Measurements from ENCODE around the gene PRSS57. TPM values are rescaled to one million over a fixed set of nuclear protein-coding genes. Genes with fewer than 3 reads are reported as not detected.

Gene PRSS57
- total RNA-seq, 2 experiments from 2014 or later: not detected

GRCh38 chr19:677601-678436, 17.4 kb downstream of the PRSS57 start:
- Mint-ChIP-seq H3K9me3 (no peaks in the 10 kb centered on the region), H3K4me1 (ENCODE audit: low read depth) (peaks cover 5% of the 10 kb centered on the region), H3K36me3 (ENCODE audit: low read depth) (no peaks in the 10 kb centered on the region), H3K4me3 (peak overlapping the region; percentile 68), H3K27ac (no peak overlapping the region), H3K27me3 (peaks cover 20% of the 10 kb centered on the region)
- Histone ChIP-seq H3K27ac (ENCODE audit: low read depth in 1 of 2, low read length in 2 of 2) (no peak overlapping the region), H3K9me3 (ENCODE audit: control insufficient read depth in 1 of 2, insufficient read depth in 1 of 2, low read length in 2 of 2) (peaks cover 0 to 28% of the 10 kb centered on the region in 2 experiments), H3K4me1 (ENCODE audit: insufficient read depth, low read length) (peaks cover 40% of the 10 kb centered on the region), H3K36me3 (ENCODE audit: insufficient read depth, low read length) (no peaks in the 10 kb centered on the region), H3K4me3 (ENCODE audit: low read length) (no peak overlapping the region), H3K27me3 (ENCODE audit: control insufficient read depth in 1 of 2, insufficient read depth in 2 of 2, low read length in 2 of 2) (peaks cover 25 to 32% of the 10 kb centered on the region in 2 experiments)
- POLR2A ChIA-PET: interaction anchor here (4.4 kb wide), 1 partner anchor 15 kb away, joined by 45 read pairs; the partner anchor contains the start of gene RNF126
- CTCF ChIA-PET: interaction anchor here (1.3 kb wide), 1 partner anchor 93 kb away, joined by 3 read pairs; no protein-coding TSS in a partner anchor
- intact Hi-C loops (cut with DNase I, micrococcal nuclease): no loop called here
- peak in 1 of 14 experiments; percentile 41 for DNase-seq
- no peak for ATAC-seq (ENCODE audit: poor library complexity)
- no peak for TF ChIP-seq CTCF (IDR thresholded peaks at IDR 0.05)

- TF ChIP-seq CTCF (IDR thresholded peaks at IDR 0.05): no peak
- H3K4me3 ChIP-seq (ENCODE audit: low read length): no peak overlapping the region
- Mint-ChIP-seq H3K4me1 (ENCODE audit: low read depth) (peaks cover 5% of the 10 kb centered on the region), H3K27me3 (peaks cover 20% of the 10 kb centered on the region), H3K27ac (no peak overlapping the region), H3K36me3 (ENCODE audit: low read depth) (no peaks in the 10 kb centered on the region), H3K4me3 (no peak overlapping the region), H3K9me3 (no peaks in the 10 kb centered on the region)
- H3K36me3 ChIP-seq (ENCODE audit: insufficient read depth, low read length): no peaks in the 10 kb centered on the region
- POLR2A ChIA-PET: interaction anchor here (4.4 kb wide), 1 partner anchor 14 kb away, joined by 45 read pairs; the partner anchor contains the start of gene RNF126
- peak in 1 of 14 experiments; percentile 45 for DNase-seq
- H3K27ac ChIP-seq (ENCODE audit: low read depth in 1 of 2, low read length in 2 of 2): no peak overlapping the region
- no peak for ATAC-seq (ENCODE audit: poor library complexity)
- CTCF ChIA-PET: interaction anchor here (1.3 kb wide), 1 partner anchor 93 kb away, joined by 3 read pairs; no protein-coding TSS in a partner anchor
- intact Hi-C loops (cut with DNase I, micrococcal nuclease): no loop called here
- peaks cover 25 to 32% of the 10 kb centered on the region in 2 experiments for H3K27me3 ChIP-seq (ENCODE audit: control insufficient read depth in 1 of 2, insufficient read depth in 2 of 2, low read length in 2 of 2)
- H3K9me3 ChIP-seq (ENCODE audit: control insufficient read depth in 1 of 2, insufficient read depth in 1 of 2, low read length in 2 of 2): peaks cover 0 to 22% of the 10 kb centered on the region in 2 experiments
- H3K4me1 ChIP-seq (ENCODE audit: insufficient read depth, low read length): peaks cover 40% of the 10 kb centered on the region
Observed at GRCh38 chr19:677201-677600, 18.1 kb downstream of the PRSS57 start.

- H3K27me3 ChIP-seq (ENCODE audit: control insufficient read depth in 1 of 2, insufficient read depth in 2 of 2, low read length in 2 of 2): peaks cover 27 to 32% of the 10 kb centered on the region in 2 experiments
- TF ChIP-seq CTCF (IDR thresholded peaks at IDR 0.05): no peak
- DNase-seq (no peak), ATAC-seq (ENCODE audit: poor library complexity) (no peak)
- H3K4me3 ChIP-seq (ENCODE audit: low read length): no peak within 1 kb of the TSS
- H3K9me3 ChIP-seq (ENCODE audit: control insufficient read depth in 1 of 2, insufficient read depth in 1 of 2, low read length in 2 of 2): peaks cover 0 to 21% of the 10 kb centered on the region in 2 experiments
- Mint-ChIP-seq H3K27ac (no peak within 1 kb of the TSS), H3K36me3 (ENCODE audit: low read depth) (no peaks in the 10 kb centered on the region), H3K4me1 (ENCODE audit: low read depth) (peaks cover 5% of the 10 kb centered on the region), H3K9me3 (no peaks in the 10 kb centered on the region), H3K4me3 (peak within 1 kb of the TSS; percentile 63), H3K27me3 (peaks cover 20% of the 10 kb centered on the region)
- H3K36me3 ChIP-seq (ENCODE audit: insufficient read depth, low read length): no peaks in the 10 kb centered on the region
- ChIA-PET POLR2A (no interaction called here), CTCF (interaction anchor here (1.3 kb wide), 1 partner anchor 92 kb away, joined by 3 read pairs; no protein-coding TSS in a partner anchor)
- intact Hi-C loops (cut with DNase I, micrococcal nuclease): no loop called here
- peaks cover 37% of the 10 kb centered on the region for H3K4me1 ChIP-seq (ENCODE audit: insufficient read depth, low read length)
- H3K27ac ChIP-seq (ENCODE audit: low read depth in 1 of 2, low read length in 2 of 2): no peak within 1 kb of the TSS
Observed at GRCh38 chr19:676339-677105, 18.7 kb downstream of the PRSS57 start, which contains the start of gene FSTL3. TSS of gene FSTL3 (plus strand) at chr19:676392. CDS start at chr19:676424, 32 bp downstream.
